Stimulated activated CD8-positive, alpha-beta memory T cell treated with anti-CD3 and anti-CD28 coated beads, Interleukin-15, amount 100 ng/mL, for 1 hour (primary cell): ENCODE data around the gene BAMBI.
"Not testable (repeated sequence)": the region's sequence is repeated elsewhere in the genome, so short reads cannot be mapped to it uniquely, and the experiment has no call there.

Experiments
- DNase-seq: peaks from one replicate; pipeline ENCODE4 v3.0.0-alpha.2; 2020; ENCODE audit warnings: low read depth

BAMBI gene

GRCh38 chr10:28676968-28677887 lies at the start of gene BAMBI:
Gene BAMBI (plus strand): TSS chr10:28677521. CDS start chr10:28677898, 377 bp downstream.
- DNase-seq = peak; percentile 68

GRCh38 chr10:28628184-28628893 lies 49.0 kb upstream of the BAMBI start:
- DNase-seq = peak; percentile 29

DNA sequence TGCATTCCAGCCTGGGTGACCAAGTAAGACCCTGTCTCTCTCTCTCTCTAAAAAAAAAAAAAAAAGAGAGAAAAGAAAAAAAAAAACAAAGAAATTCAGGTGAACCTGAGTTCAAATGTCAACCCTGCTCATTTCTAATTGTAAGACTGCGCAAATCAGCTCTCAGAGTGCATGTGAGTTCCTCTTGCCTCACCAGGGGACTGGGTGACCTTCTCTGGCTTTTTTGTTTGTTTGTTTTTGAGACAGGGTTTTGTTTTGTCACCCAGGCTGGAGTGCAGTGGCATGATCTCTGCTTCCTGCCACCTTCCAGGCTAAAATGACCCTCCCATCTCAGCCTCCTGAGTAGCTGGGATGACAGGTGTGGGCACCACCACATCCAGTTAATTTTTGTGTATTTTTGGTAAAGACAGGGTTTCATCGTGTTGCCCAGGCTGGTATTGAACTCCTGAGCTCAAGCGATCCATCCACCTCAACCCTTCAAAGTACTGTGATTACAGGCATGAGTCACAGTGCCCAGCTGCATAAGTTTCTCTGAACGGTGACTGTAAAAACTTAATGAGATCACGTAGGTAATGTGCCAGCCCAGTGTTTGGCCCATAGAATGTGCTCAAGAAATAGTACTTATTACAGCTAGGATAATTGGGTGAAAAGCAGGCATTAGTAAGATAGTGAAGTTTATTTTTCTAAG lies 45.3 kb upstream of the BAMBI start:
- no peak for DNase-seq

DNA sequence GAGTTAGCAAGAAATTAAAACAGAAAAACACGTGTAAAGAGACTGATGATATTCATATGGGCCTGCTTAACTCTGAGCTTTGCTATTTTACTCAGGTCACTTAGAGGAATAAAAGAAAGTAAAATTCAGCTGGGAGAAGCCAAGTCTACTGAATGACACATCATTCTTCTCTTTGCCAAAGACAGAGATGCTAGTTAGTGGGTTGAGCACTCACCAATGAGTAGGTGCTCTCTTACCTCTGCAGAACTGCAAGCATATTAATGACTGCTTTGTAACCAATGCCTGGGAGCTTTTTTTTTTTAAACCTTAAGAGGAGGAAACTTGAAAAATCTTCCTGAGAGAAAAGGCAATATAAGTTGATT lies 44.8 kb upstream of the BAMBI start:
- DNase-seq = no peak

GRCh38 chr10:28633750-28634149 lies 43.6 kb upstream of the BAMBI start:
- no peak for DNase-seq

- no peak for DNase-seq
Measured at GRCh38 chr10:28637346-28637745, 40.0 kb upstream of the BAMBI start.

GRCh38 chr10:28638392-28638791 lies 38.9 kb upstream of the BAMBI start:
- DNase-seq = no peak

DNA sequence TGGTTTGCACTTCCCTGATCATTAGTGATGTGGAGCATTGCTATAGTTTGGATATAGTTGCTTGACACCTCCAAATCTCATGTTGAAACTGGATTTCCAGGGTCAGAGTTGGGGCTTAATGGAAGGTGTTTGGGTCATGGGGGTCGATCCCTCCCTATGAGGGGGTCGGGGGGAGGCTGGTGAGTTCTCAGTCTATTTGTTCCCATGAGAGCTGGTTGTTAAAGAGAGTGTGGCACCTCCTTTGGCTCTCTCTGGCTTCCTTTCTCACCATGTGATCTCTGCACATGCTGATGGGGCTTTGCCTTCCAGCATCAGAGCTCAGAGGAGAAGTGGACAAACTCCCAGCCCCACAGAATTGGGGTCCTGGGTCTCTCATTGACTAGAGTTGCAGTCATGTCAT lies 36.8 kb upstream of the BAMBI start:
- DNase-seq = no peak

DNA sequence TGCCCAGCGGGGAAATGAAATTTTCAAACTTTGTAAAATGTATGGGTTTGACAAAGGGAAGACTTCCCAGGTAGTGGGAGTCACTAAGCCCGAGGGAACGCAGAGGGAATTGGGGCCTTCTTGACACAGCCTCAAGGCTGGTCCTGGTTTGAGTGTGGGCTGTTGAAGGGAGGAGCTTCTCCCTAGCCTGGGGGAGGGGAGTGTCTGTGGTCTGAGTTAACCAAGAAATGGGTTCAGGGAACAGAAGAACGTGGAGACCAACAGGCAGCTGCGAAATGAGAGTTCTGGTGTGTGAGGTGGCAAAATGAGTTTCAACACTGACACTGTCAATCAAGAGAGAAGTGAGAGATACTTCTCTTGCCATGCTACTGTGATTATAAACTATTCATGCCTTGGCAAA lies 32.7 kb upstream of the BAMBI start:
- no peak for DNase-seq

- DNase-seq = no peak
Measured at GRCh38 chr10:28652106-28652505, 25.2 kb upstream of the BAMBI start.

- no peak for DNase-seq
Measured at GRCh38 chr10:28652703-28653102, 24.6 kb upstream of the BAMBI start.

DNA sequence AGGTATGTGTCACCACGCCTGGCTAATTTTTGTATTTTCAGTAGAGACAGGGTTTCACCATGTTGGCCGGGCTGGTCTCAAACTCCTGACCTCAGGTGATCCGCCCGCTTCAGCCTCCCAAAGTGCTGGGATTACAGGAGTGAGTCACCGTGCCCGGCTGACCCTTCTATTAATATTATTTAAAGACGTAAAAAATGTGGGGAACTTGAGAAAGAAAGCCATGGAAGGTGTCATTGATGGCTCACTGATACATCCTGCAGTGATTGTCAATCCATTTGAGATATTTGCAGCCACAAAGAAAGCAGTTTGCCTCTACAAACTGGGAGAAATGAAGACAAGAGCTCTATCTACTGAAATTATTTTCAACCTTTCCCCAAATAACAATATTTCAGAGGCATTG lies 18.5 kb upstream of the BAMBI start:
- DNase-seq = not testable (repeated sequence)

DNA sequence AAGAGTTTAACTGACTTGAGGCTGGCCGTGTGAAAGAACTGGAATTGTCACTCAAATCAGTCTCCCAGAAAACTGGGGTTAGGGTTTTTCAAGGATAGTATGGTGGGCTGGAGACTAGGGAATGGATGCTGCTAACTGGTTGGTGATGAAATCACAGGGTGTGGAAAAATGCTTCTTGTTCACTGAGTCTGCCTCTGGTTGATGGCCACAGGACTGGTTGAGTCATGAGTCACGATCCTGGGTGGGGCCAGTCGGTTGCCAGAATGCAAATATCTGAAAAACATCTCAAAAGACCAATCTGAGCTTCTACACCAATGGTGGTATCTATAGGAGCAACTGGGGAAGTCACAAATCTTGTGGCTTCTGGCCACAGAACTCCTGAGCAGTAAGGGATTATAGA lies 16.3 kb upstream of the BAMBI start:
- DNase-seq = no peak

GRCh38 chr10:28663576-28664368 lies 13.5 kb upstream of the BAMBI start:
- peak; percentile 35 for DNase-seq

DNA sequence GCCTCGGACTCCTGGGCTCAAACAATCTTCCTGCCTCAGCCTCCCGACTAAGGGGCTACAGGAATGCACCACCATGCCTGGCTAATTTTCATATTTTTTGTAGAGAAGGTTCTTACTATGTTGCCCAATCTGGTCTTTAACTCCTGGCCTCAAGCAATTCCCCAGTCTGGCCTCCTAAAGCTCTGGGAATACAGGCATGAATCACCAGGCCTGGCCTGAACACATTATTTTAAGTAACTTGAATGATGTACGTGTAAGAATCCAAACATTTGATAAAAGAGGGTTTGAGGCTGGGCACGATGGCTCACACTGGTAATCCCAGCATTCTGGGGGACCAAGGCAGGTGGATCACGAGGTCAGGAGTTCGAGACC lies 13.0 kb upstream of the BAMBI start:
- no peak for DNase-seq

- DNase-seq = no peak
Measured at GRCh38 chr10:28666751-28667467, 10.4 kb upstream of the BAMBI start.

- no peak for DNase-seq
Measured at GRCh38 chr10:28668363-28669226, 8.7 kb upstream of the BAMBI start.

DNA sequence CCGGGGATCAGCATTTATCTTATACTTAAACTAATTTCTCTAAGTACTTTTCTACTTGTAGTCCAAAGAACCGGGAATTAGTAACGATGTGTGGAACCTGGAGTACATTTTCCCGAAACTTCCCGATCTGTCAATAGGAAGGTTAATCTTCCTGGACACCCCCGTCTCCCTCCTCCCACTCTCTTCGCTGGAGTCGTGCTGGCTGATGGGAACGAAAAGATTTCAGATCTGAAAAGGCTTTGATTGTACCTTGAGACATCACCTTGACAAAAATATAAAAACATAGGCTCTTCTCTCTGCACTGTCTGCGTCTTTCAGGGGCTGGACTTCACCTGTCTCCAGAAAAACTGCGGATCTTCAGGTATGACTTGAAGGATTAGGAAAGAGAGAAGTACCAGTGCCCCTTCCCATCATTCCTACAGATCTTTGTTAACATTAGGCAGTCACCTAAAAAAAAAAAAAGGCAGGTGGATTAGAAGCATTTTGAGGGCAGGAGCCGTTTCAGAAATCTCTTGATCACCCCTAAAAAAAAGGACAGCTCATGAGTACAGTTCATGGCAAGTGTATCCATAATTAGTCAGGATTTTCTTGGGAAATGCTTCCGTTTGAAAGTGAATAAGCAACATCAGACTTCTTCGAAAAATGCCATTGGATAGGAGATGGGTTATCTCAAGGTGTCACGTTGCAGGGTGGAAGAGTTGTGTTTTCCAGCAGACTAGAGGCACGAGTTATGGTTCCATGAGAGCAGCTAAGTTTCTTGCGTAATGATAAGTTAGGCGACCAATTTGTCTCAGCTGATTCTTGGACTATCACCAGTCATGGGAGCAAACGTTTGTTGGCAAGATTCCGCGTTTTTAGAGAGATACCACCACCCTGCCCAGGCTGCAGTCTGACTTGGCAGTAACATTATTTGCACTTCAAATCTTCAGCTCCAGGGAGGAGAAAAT lies 7.8 kb upstream of the BAMBI start:
- no peak for DNase-seq

- DNase-seq = no peak
Measured at GRCh38 chr10:28674782-28675181, 2.5 kb upstream of the BAMBI start.
